ENCODE results near the gene ATP6V0E1.

ATP6V0E1 gene

GRCh38 chr5:173004447-173004846, 20.9 kb downstream of the ATP6V0E1 start:
- in situ Hi-C loops (cut with HindIII; ENCODE audit: low sequenced_read_pairs) = no loop called here
- TF ChIP-seq CTCF (IDR thresholded peaks at IDR 0.05; ENCODE audit: low read depth, low read length) = no peak
- DNase-seq (ENCODE audit: low read depth, low spot score) = no peak
- H3K4me3 ChIP-seq (ENCODE audit: low read depth, low read length) = no peak overlapping the region

DNA sequence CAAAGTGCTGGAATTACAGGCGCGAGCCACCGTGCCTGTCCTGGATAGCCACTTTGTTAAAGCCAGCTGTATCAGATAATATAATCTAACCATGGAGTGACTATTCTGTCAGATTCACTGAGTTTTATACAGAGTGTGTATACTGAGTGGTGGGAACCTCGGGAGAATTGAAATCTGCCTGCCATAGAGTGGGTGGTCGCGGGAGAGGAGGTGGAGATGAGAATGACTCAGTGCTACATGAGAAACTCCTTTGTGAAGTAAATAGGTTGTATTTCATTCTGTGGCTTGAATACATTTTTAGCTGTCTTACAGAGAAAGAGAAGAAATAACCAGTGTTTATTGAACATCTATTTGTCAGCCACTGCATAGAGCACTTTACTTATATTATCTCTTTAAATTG, 26.4 kb downstream of the ATP6V0E1 start:
- TF ChIP-seq CTCF (IDR thresholded peaks at IDR 0.05; ENCODE audit: low read depth, low read length) = no peak
- in situ Hi-C loops (cut with HindIII; ENCODE audit: low sequenced_read_pairs) = no loop called here
- no peak overlapping the region for H3K4me3 ChIP-seq (ENCODE audit: low read depth, low read length)
- no peak for DNase-seq (ENCODE audit: low read depth, low spot score)

DNA sequence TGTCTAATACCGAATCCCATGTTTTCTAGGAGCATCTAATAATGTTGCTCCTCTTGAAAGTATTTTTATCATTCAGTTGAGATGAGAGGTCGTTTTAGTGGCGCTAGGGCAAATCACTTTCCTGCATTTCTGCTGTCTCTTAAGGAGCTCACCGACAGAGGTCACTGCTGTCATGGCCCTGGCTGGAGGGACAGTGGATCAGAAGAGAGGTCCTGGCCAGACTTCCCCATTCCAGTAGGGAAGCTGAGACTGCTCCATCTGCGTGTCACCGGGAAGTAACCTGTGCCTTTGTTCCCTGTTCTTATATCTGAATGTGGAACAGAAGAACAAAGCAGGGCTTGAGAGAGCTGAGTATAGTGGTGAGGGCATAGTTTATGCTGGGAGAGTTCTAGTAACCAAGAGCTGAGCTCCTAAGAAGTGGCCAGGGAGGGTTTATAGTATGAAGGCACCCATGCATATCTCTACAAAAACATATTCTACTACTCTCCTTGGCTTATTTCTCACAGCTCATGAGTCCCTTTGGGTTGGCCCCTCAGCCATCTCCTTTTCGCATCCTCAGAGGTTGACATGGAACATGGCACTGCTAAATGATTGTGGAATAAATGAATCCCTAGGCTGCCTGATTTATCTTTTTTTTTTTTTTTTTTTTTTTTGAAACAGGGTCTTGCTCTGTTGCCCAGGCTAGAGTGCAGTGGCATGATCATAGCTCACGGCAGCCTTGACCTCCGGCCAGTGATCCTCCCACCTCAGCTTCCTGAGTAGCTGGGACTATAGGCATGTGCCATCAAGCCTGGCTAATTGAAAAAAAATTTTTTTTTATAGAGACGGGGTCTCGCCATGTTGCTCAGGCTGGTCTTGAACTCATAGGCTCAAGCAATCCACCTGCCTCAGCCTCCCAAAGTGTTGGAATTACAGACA, 27.2 kb downstream of the ATP6V0E1 start:
- TF ChIP-seq CTCF (IDR thresholded peaks at IDR 0.05; ENCODE audit: low read depth, low read length) = peak; percentile 38
- in situ Hi-C loops (cut with HindIII; ENCODE audit: low sequenced_read_pairs) = no loop called here
- no peak for DNase-seq (ENCODE audit: low read depth, low spot score)
- no peak overlapping the region for H3K4me3 ChIP-seq (ENCODE audit: low read depth, low read length)

- no peak for DNase-seq (ENCODE audit: low read depth, low spot score)
- in situ Hi-C loops (cut with HindIII; ENCODE audit: low sequenced_read_pairs) = no loop called here
- H3K4me3 ChIP-seq (ENCODE audit: low read depth, low read length) = no peak overlapping the region
Observed at GRCh38 chr5:173011566-173011965, 28.0 kb downstream of the ATP6V0E1 start.

GRCh38 chr5:173012882-173013281, 29.3 kb downstream of the ATP6V0E1 start:
- no peak for TF ChIP-seq CTCF (IDR thresholded peaks at IDR 0.05; ENCODE audit: low read depth, low read length)
- no peak for DNase-seq (ENCODE audit: low read depth, low spot score)
- no peak overlapping the region for H3K4me3 ChIP-seq (ENCODE audit: low read depth, low read length)
- in situ Hi-C loops (cut with HindIII; ENCODE audit: low sequenced_read_pairs) = no loop called here

More at GRCh38 chr5:173011566-173011965, 28.0 kb downstream of the ATP6V0E1 start:
- TF ChIP-seq CTCF (IDR thresholded peaks at IDR 0.05; ENCODE audit: low read depth, low read length) = no peak

DNA sequence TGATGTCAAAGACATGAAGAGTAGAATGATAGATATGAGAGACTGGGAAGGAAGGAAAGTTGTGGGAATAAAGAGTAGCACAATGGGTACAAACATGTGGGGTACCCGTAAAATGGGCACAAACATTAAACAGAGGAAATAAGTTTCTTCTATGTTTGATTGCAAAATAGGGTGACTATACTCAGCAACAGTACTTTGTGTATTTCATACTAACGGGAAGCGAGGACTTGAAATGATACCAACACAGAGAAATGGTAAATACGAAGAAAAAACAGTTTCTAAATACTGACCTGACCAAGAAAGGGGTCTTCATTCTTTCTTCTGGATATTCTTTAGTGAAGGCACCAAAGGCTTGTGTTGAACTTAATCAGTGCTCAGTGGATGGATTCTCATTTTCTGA, 31.1 kb downstream of the ATP6V0E1 start:
- no peak for TF ChIP-seq CTCF (IDR thresholded peaks at IDR 0.05; ENCODE audit: low read depth, low read length)
- no peak overlapping the region for H3K4me3 ChIP-seq (ENCODE audit: low read depth, low read length)
- DNase-seq (ENCODE audit: low read depth, low spot score) = no peak
- in situ Hi-C loops (cut with HindIII; ENCODE audit: low sequenced_read_pairs) = no loop called here

Data from astrocyte of the spinal cord (primary cell).